GM23338 (cell line): ENCODE data around the gene SLC7A14.

Experiments
- CTCF ChIP-seq, 2 experiments: fragments of 200-600 bp in 1 of 2; sonication (generic) in 1 of 2; conservative IDR thresholded peaks; 2 replicates each; pipeline versions ENCODE4 v1.5.1 to v1.6.1; 2016 to 2017; ENCODE audit warnings: antibody characterized with exemption in 2 of 2, low read depth in 2 of 2, mild to moderate bottlenecking in 2 of 2, moderate library complexity in 1 of 2
- EZH2 ChIP-seq: fragments of 200-600 bp; sonication (generic); IDR thresholded peaks from one replicate; pipeline ENCODE4 v1.8.0; 2017; ENCODE audit warnings: antibody characterized with exemption, mild to moderate bottlenecking, low read depth; ENCODE audit not compliant: unreplicated experiment
- POLR2AphosphoS5 ChIP-seq: IDR thresholded peaks from 2 replicates; pipeline ENCODE4 v1.6.1; 2016; ENCODE audit warnings: antibody characterized with exemption, low read depth
- ZNF114 ChIP-seq: fragments of 250-450 bp; sonication (Bioruptor Pico); IDR thresholded peaks from 2 replicates; pipeline ENCODE4 v1.5.0; 2020; ENCODE audit warnings: mild to moderate bottlenecking, moderate library complexity
- ZNF331 ChIP-seq: fragments of 250-450 bp; sonication (Bioruptor Pico); IDR thresholded peaks from 2 replicates; pipeline ENCODE4 v1.5.0; 2020; ENCODE audit warnings: low read depth, mild to moderate bottlenecking, moderate library complexity

- TF ChIP-seq CTCF (conservative IDR thresholded peaks at IDR 0.05; ENCODE audit: low read depth in 2 of 2), result no peak
- TF ChIP-seq EZH2, result no peak
- TF ChIP-seq ZNF114, result no peak
- TF ChIP-seq ZNF331 (CRISPR knock-in tag), result no peak
- no peak for TF ChIP-seq POLR2AphosphoS5
These were observed 47.7 kb upstream of the SLC7A14 start for GRCh38 chr3:170633573-170633972.
